HG03039 (cell line): ENCODE measurements around the gene CELF5.
"Not testable (repeated sequence)": the region's sequence is repeated elsewhere in the genome, so short reads cannot be mapped to it uniquely, and the experiment has no call there.

Experiments
- ATAC-seq: cut with Tn5 transposase; IDR thresholded peaks from one replicate; pipeline ENCODE4 v1.9.1; 2021; ENCODE audit warnings: mild to moderate bottlenecking, moderate library complexity; ENCODE audit not compliant: unreplicated experiment

Gene CELF5

GRCh38 chr19:3189702-3190469 lies 34.6 kb upstream of the CELF5 start:
- ATAC-seq: no peak

GRCh38 chr19:3190470-3190770 lies 34.0 kb upstream of the CELF5 start:
- ATAC-seq: no peak

- no peak for ATAC-seq
Observed at GRCh38 chr19:3190921-3191805, 33.3 kb upstream of the CELF5 start.

- ATAC-seq: not testable (repeated sequence)
Observed at GRCh38 chr19:3191806-3192104, 32.7 kb upstream of the CELF5 start.

GRCh38 chr19:3192228-3192635 lies 32.2 kb upstream of the CELF5 start:
- ATAC-seq: no peak

GRCh38 chr19:3192684-3193083 lies 31.8 kb upstream of the CELF5 start:
- ATAC-seq: no peak

- no peak for ATAC-seq
Observed at GRCh38 chr19:3193256-3194105, 31.0 kb upstream of the CELF5 start.

- no peak for ATAC-seq
Observed at GRCh38 chr19:3194106-3195087, 30.1 kb upstream of the CELF5 start.

GRCh38 chr19:3196064-3196932 lies 28.2 kb upstream of the CELF5 start:
- no peak for ATAC-seq

- ATAC-seq: no peak
Observed at GRCh38 chr19:3196933-3197205, 27.6 kb upstream of the CELF5 start.

- no peak for ATAC-seq
Observed at GRCh38 chr19:3198901-3199700, 25.4 kb upstream of the CELF5 start.

- no peak for ATAC-seq
Observed at GRCh38 chr19:3201072-3201700, 23.3 kb upstream of the CELF5 start.

- ATAC-seq: no peak
Observed at GRCh38 chr19:3201911-3202310, 22.6 kb upstream of the CELF5 start.

GRCh38 chr19:3202346-3202745 lies 22.1 kb upstream of the CELF5 start:
- ATAC-seq: no peak

- ATAC-seq: not testable (repeated sequence)
Observed at GRCh38 chr19:3202895-3203294, 21.6 kb upstream of the CELF5 start.

- ATAC-seq: no peak
Observed at GRCh38 chr19:3203805-3204645, 20.4 kb upstream of the CELF5 start.

GRCh38 chr19:3204646-3205275 lies 19.7 kb upstream of the CELF5 start:
- ATAC-seq: no peak
